Esophagus muscularis mucosa (tissue), 4 donors: ENCODE data around the gene ARAP3.

ENCODE experiments used
- CTCF ChIP-seq, 3 experiments: fragments of 200-600 bp in 2 of 3; fragments of 450-650 bp in 1 of 3; sonication (generic) in 2 of 3; IDR thresholded peaks; one replicate each; pipeline ENCODE4 v1.5.1; 2017 to 2019; ENCODE audit warnings: antibody characterized with exemption in 3 of 3, mild to moderate bottlenecking in 2 of 3, moderate library complexity in 1 of 3
- EP300 ChIP-seq: sonication (generic); formaldehyde crosslinking; IDR thresholded peaks from one replicate; pipeline ENCODE4 v1.6.1; 2017; ENCODE audit warnings: antibody characterized with exemption
- POLR2A ChIP-seq: fragments of 450-650 bp; IDR thresholded peaks from one replicate; pipeline ENCODE4 v1.6.1; 2017; ENCODE audit warnings: antibody characterized with exemption, moderate library complexity, mild to moderate bottlenecking, low read depth
- POLR2AphosphoS5 ChIP-seq, 2 donors: sonication (generic); formaldehyde crosslinking; IDR thresholded peaks; one replicate each; pipeline ENCODE4 v1.6.1; 2017; ENCODE audit warnings: antibody characterized with exemption in 2 of 2

DNA sequence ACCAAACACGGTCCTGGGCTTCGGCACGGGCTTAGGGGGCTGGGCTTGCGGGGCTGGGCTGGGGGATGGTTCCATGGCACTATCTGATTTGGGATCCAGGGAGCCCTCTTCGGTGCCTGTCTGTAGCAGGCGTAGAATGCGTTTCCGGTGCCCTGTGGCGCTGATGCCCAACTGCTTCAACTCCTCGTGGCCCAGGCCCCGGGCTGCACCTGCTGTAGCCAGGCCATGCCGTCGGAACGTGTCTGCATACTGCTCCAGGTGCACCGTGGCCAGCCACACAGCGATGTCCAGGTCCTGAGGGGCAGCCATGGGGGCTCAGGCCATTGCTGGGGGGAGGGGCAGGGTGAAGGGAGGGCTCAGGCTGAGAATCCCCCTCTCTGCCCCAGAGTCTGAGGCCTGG is 1.9 kb downstream of the ARAP3 start:
- no peak for TF ChIP-seq CTCF (IDR thresholded peaks at IDR 0.05)
- no peak for TF ChIP-seq EP300
- no peak for TF ChIP-seq POLR2A
- TF ChIP-seq POLR2AphosphoS5 (IDR thresholded peaks at IDR 0.05), result no peak
